Measurements from ENCODE around the gene ZNF688.

GRCh38 chr16:30600929-30601328, 29.4 kb upstream of the ZNF688 start:
- no peak for TF ChIP-seq CTCF (IDR thresholded peaks at IDR 0.05)
- no peak for TF ChIP-seq POLR2A (IDR thresholded peaks at IDR 0.05)
